H1 (cell line): Measurements from ENCODE around the gene KCNK13. TPM values are rescaled to one million over a fixed set of nuclear protein-coding genes. Genes with fewer than 3 reads are reported as not detected.

Experiments used
- CTCF ChIA-PET: fragments of 300-600 bp; sonication (Branson Sonifier 250); formaldehyde crosslinking; loops from one replicate; lab custom pipeline; 2021; ENCODE audit not compliant: partially characterized antibody; lab: Charles Lee
- POLR2A ChIA-PET: fragments of 300-600 bp; sonication (Branson Sonifier 250); formaldehyde crosslinking; loops from one replicate; lab custom pipeline; 2021; ENCODE audit warnings: inconsistent platforms; ENCODE audit not compliant: partially characterized antibody; lab: Charles Lee
- DNase-seq, 2 experiments: peaks; one replicate each; pipeline versions ENCODE4 v3.0.0 to v3.0.0-alpha.2; 2010 to 2022; ENCODE audit warnings: low spot score in 2 of 2, low read depth in 1 of 2, mixed read lengths in 1 of 2
- FAIRE-seq: peaks from 2 replicates; lab custom pipeline; 2011; peaks lifted over from hg19 to GRCh38; lab: Jason Lieb, UNC
- H2AFZ ChIP-seq: 2 replicates; pipeline ENCODE4 v1.8.1; 2012; ENCODE audit warnings: low read length, inconsistent platforms
- H2AK5ac ChIP-seq: 2 replicates; pipeline ENCODE4 v1.6.1; 2013; ENCODE audit warnings: low read depth, low read length
- H2BK120ac ChIP-seq: replicated peaks from 2 replicates; pipeline ENCODE3; 2013; ENCODE audit warnings: low read depth, low read length, inconsistent platforms
- H2BK12ac ChIP-seq: 2 replicates; pipeline ENCODE4 v1.6.1; 2013; ENCODE audit warnings: low read depth, low read length
- H2BK15ac ChIP-seq: 2 replicates; pipeline ENCODE4 v1.6.1; 2013; ENCODE audit warnings: low read length
- H2BK20ac ChIP-seq: 2 replicates; pipeline ENCODE4 v1.6.1; 2013; ENCODE audit warnings: low read length
- H2BK5ac ChIP-seq: 2 replicates; pipeline ENCODE4 v1.6.1; 2013; ENCODE audit warnings: low read depth, low read length
- H3K14ac ChIP-seq: 2 replicates; pipeline ENCODE4 v1.6.1; 2013; ENCODE audit warnings: inconsistent platforms; ENCODE audit not compliant: insufficient read length
- H3K18ac ChIP-seq: 2 replicates; pipeline ENCODE4 v1.6.1; 2013; ENCODE audit warnings: low read length; ENCODE audit errors: extremely low read depth
- H3K23ac ChIP-seq: 2 replicates; pipeline ENCODE4 v1.6.1; 2013; ENCODE audit warnings: inconsistent platforms; ENCODE audit not compliant: insufficient read length
- H3K23me2 ChIP-seq: 2 replicates; pipeline ENCODE4 v1.6.1; 2013; ENCODE audit warnings: low read depth, low read length
- H3K27ac ChIP-seq: 2 replicates; pipeline ENCODE4 v1.6.1; 2011; ENCODE audit warnings: low read depth, low read length, inconsistent platforms
- H3K27me3 ChIP-seq, 4 experiments: replicated peaks in 1 of 4; 1 replicate in 1 of 4; 2 replicates in 3 of 4; pipeline versions ENCODE4 v1.6.1 to v1.8.1; 2011 to 2013; ENCODE audit warnings: low read length in 3 of 4, mild to moderate bottlenecking in 3 of 4, inconsistent platforms in 2 of 4, mixed read lengths in 2 of 4, moderate library complexity in 1 of 4; ENCODE audit not compliant: control insufficient read depth in 3 of 4, insufficient read depth in 3 of 4; ENCODE audit errors: extremely low read depth in 1 of 4
- H3K36me3 ChIP-seq, 4 experiments: 2 replicates each; pipeline versions ENCODE4 v1.6.1 to v1.8.1; 2011 to 2013; ENCODE audit warnings: mild to moderate bottlenecking in 4 of 4, low read length in 3 of 4, moderate library complexity in 2 of 4, control low read depth in 1 of 4, inconsistent platforms in 1 of 4; ENCODE audit not compliant: insufficient read depth in 4 of 4, control insufficient read depth in 2 of 4
- H3K4ac ChIP-seq: replicated peaks from 2 replicates; pipeline ENCODE3; 2013; ENCODE audit warnings: low read length, low read depth, mixed read lengths, inconsistent platforms; ENCODE audit not compliant: insufficient read length
- H3K4me1 ChIP-seq, 4 experiments: replicated peaks in 1 of 4; 1 replicate in 1 of 4; 2 replicates in 3 of 4; pipeline versions ENCODE4 v1.6.1 to v1.8.1; 2011 to 2013; ENCODE audit warnings: low read length in 3 of 4, inconsistent platforms in 2 of 4, mixed read lengths in 1 of 4; ENCODE audit not compliant: insufficient read depth in 4 of 4, control insufficient read depth in 3 of 4
- H3K4me2 ChIP-seq, 2 experiments: 2 replicates each; pipeline versions ENCODE4 v1.6.1 to v1.8.1; 2011 to 2013; ENCODE audit warnings: low read depth in 2 of 2, low read length in 2 of 2, control low read depth in 1 of 2, inconsistent platforms in 1 of 2, mild to moderate bottlenecking in 1 of 2; ENCODE audit not compliant: insufficient read depth in 1 of 2
- H3K4me3 ChIP-seq, 4 experiments: fragments of 200-600, 300-600 bp in 1 of 4; sonication (generic), shearing (Covaris generic), sonication (Bioruptor Twin) in 1 of 4; 2 replicates each; pipeline versions ENCODE4 v1.5.1 to v1.8.1; 2011 to 2016; ENCODE audit warnings: low read length in 4 of 4, low read depth in 3 of 4, control low read depth in 2 of 4, inconsistent platforms in 2 of 4, mild to moderate bottlenecking in 2 of 4, mixed read lengths in 1 of 4, moderate library complexity in 1 of 4; ENCODE audit not compliant: insufficient read depth in 2 of 4; ENCODE audit errors: extremely low read depth in 1 of 4
- H3K56ac ChIP-seq: replicated peaks from 2 replicates; pipeline ENCODE3; 2013; ENCODE audit warnings: low read depth, mild to moderate bottlenecking, mixed read lengths, low read length, inconsistent platforms; ENCODE audit not compliant: insufficient read length
- H3K79me1 ChIP-seq: 2 replicates; pipeline ENCODE4 v1.6.1; 2013; ENCODE audit warnings: low read depth, low read length, control low read depth
- H3K79me2 ChIP-seq, 2 experiments: 2 replicates each; pipeline versions ENCODE4 v1.6.1 to v1.8.1; 2012 to 2013; ENCODE audit warnings: low read length in 2 of 2, mild to moderate bottlenecking in 2 of 2, inconsistent platforms in 1 of 2; ENCODE audit not compliant: insufficient read depth in 2 of 2, control insufficient read depth in 1 of 2
- H3K9ac ChIP-seq, 4 experiments: replicated peaks in 1 of 4; 1 replicate in 1 of 4; 2 replicates in 3 of 4; pipeline versions ENCODE4 v1.6.1 to v1.8.1; 2011 to 2013; ENCODE audit warnings: low read depth in 3 of 4, low read length in 3 of 4, control low read depth in 2 of 4, mild to moderate bottlenecking in 2 of 4, moderate library complexity in 2 of 4, inconsistent platforms in 1 of 4; ENCODE audit errors: extremely low read depth in 1 of 4
- H3K9me3 ChIP-seq, 2 experiments: 2 replicates each; pipeline versions ENCODE4 v1.6.1 to v1.8.1; 2012 to 2013; ENCODE audit warnings: mild to moderate bottlenecking in 2 of 2, moderate library complexity in 2 of 2, control low read depth in 1 of 2, inconsistent platforms in 1 of 2, low read depth in 1 of 2, low read length in 1 of 2, mixed read lengths in 1 of 2; ENCODE audit not compliant: insufficient read depth in 2 of 2
- H4K20me1 ChIP-seq, 2 experiments: replicated peaks in 1 of 2; 2 replicates each; pipeline versions ENCODE3 to v1.8.1; 2011 to 2013; ENCODE audit warnings: inconsistent platforms in 2 of 2, low read length in 2 of 2, mild to moderate bottlenecking in 1 of 2; ENCODE audit not compliant: insufficient read depth in 2 of 2, control insufficient read depth in 1 of 2
- H4K5ac ChIP-seq: 2 replicates; pipeline ENCODE4 v1.6.1; 2013; ENCODE audit warnings: low read length, low read depth, mixed read lengths, inconsistent platforms; ENCODE audit not compliant: insufficient read length
- H4K8ac ChIP-seq: 2 replicates; pipeline ENCODE4 v1.8.0; 2013; ENCODE audit warnings: mild to moderate bottlenecking, moderate library complexity, low read length, inconsistent platforms; ENCODE audit not compliant: insufficient read depth; ENCODE audit errors: extremely low read depth
- H4K91ac ChIP-seq: replicated peaks from 2 replicates; pipeline ENCODE3; 2013; ENCODE audit warnings: low read length, mixed read lengths, inconsistent platforms; ENCODE audit not compliant: insufficient read length
- BACH1 ChIP-seq: IDR thresholded peaks from 2 replicates; pipeline ENCODE4 v1.6.1; 2012; ENCODE audit warnings: low read length, improper control_type of control experiment
- EGR1 ChIP-seq: IDR thresholded peaks from 2 replicates; pipeline ENCODE4 v1.6.1; 2011; ENCODE audit warnings: low read depth, low read length, borderline replicate concordance
- MAFK ChIP-seq: IDR thresholded peaks from 2 replicates; pipeline ENCODE4 v1.6.1; 2012; ENCODE audit warnings: low read depth, mild to moderate bottlenecking, improper control_type of control experiment, low read length
- POLR2A ChIP-seq, 2 experiments: IDR thresholded peaks; 1 replicate in 1 of 2; 2 replicates in 1 of 2; pipeline ENCODE4 v1.6.1; 2011; ENCODE audit warnings: low read depth in 2 of 2, low read length in 2 of 2, mild to moderate bottlenecking in 2 of 2; ENCODE audit errors: control extremely low read depth in 1 of 2
- RFX5 ChIP-seq: IDR thresholded peaks from 2 replicates; pipeline ENCODE4 v1.6.1; 2011; ENCODE audit warnings: low read depth, low read length, improper control_type of control experiment, borderline replicate concordance
- SP2 ChIP-seq: IDR thresholded peaks from 2 replicates; pipeline ENCODE4 v1.6.1; 2012; ENCODE audit warnings: mild to moderate bottlenecking, low read length, inconsistent platforms
- TBP ChIP-seq: IDR thresholded peaks from 2 replicates; pipeline ENCODE4 v1.6.1; 2011; ENCODE audit warnings: low read depth, low read length, improper control_type of control experiment
- WGBS, 2 experiments: shearing (Covaris generic) in 1 of 2; methylation state at CpG; one replicate each; pipeline versions ENCODE4 v1.1.6 to v1.1.7; 2013 to 2015; ENCODE audit warnings: low lambda C conversion rate in 2 of 2, mixed read lengths in 2 of 2, inconsistent platforms in 1 of 2, low coverage in 1 of 2, missing lambda C conversion rate in 1 of 2; ENCODE audit not compliant: insufficient replicate concordance in 2 of 2, insufficient coverage in 1 of 2, insufficient read length in 1 of 2; ENCODE audit errors: extremely low coverage in 1 of 2, missing lambda C conversion rate in 1 of 2; 5-methylcytosine and 5-hydroxymethylcytosine counted together
- polyA plus RNA-seq, 7 experiments: library from polyadenylated mRNA; depleted of rRNA in 3 of 7; stranded (reverse) in 5 of 7; unstranded in 2 of 7; fragments of >200 nt in 5 of 7; fragments of 200-250 nt in 2 of 7; gene quantifications; 1 replicate in 5 of 7; 2 replicates in 1 of 7; 4 replicates in 1 of 7; pipeline versions ENCODE4 v1.2.1 to v1.2.3, GENCODE V29; 2011 to 2013; ENCODE audit warnings: missing spikeins in 2 of 7, mixed read lengths in 2 of 7
- total RNA-seq: library from RNA; stranded (reverse); fragmentation: NEBNext Ultra II Directional; extraction: Animal tissue kit (Norgen Biotek cat#: 25700); gene quantifications from 2 replicates; pipeline ENCODE4 v1.2.1, GENCODE V29; 2021

Gene KCNK13
- total and polyA plus RNA-seq, 2 of the 8 experiments (the other 6 are each of a cell fraction or from before 2014, with no cell fraction given) = 0.39 to 0.48 TPM

DNA sequence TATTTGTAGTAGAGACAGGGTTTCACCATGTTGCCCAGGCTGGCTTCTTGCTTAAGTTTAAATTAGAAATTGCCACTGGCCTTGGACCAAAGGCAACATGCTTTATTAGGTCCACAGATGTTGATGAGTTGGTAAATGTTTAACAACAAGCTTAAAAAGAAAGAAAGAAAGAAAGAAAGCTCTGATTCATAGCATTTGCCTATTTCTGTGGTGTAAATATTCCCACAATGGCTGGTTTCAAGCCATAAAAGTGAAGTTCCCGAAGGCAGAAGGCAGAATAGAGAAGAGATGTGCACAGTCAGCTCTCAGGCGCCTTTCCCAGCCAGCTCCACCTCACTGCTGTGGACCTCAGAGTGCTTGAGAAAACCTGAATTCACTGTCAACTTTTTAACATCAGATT, 26.4 kb downstream of the KCNK13 start:
- Histone ChIP-seq H2BK15ac (no peak overlapping the region), H3K4me3 (no peak overlapping the region), H2AK5ac (no peak overlapping the region), H3K27ac (no peak overlapping the region), H3K79me1 (no peaks in the 10 kb centered on the region), H4K8ac (no peak overlapping the region), H3K27me3 (no peaks in the 10 kb centered on the region), H2BK5ac (no peak overlapping the region), H3K9ac (no peak overlapping the region), H4K5ac (no peak overlapping the region), H3K18ac (no peak overlapping the region), H3K79me2 (no peaks in the 10 kb centered on the region), H3K23ac (no peak overlapping the region), H4K91ac (no peak overlapping the region), H3K23me2 (no peaks in the 10 kb centered on the region), H3K9me3 (0 out of 4 replicates have a peak, but pooled peaks cover 0 to 6% of the 10 kb centered on the region in 2 experiments), H2BK12ac (no peak overlapping the region), H3K4ac (no peak overlapping the region), H3K36me3 (no peaks in the 10 kb centered on the region), H2BK120ac (no peak overlapping the region), H3K4me1 (peaks cover 0 to 3% (median 0%) of the 10 kb centered on the region in 4 experiments; a peak in 2 of 7 replicates), H2AFZ (no peak overlapping the region), H3K56ac (no peak overlapping the region), H4K20me1 (no peaks in the 10 kb centered on the region), H2BK20ac (no peak overlapping the region), H3K4me2 (no peak overlapping the region), H3K14ac (no peak overlapping the region)
- no peak for FAIRE-seq
- TF ChIP-seq POLR2A (IDR thresholded peaks at IDR 0.05; ENCODE audit: control extremely low read depth in 1 of 2, low read depth in 2 of 2, low read length in 2 of 2) (no peak), TBP (no peak), BACH1 (no peak), MAFK (no peak), RFX5 (no peak), SP2 (no peak), EGR1 (no peak)
- DNase-seq = no peak
- CTCF ChIA-PET = interaction anchor here (1.7 to 2.0 kb wide), 2 partner anchors 9 to 22 kb away, joined by 4 to 6 read pairs; no protein-coding TSS in a partner anchor
- POLR2A ChIA-PET = no interaction called here
- 89% methylated on average over 2 of the region's 2 CpGs; no CpG with 5 or more reads in 1 of the 2 experiments for WGBS, 2 experiments
